ENCODE measurements around the gene NDUFAF8. TPM values are rescaled to one million over a fixed set of nuclear protein-coding genes. Genes with fewer than 3 reads are reported as not detected.
A peak's percentile ranks its signal among the peaks of the same experiment; 100 is the strongest.

The NDUFAF8 gene
- 10 to 100 TPM; 33.4 to 68.0 TPM for total RNA-seq

- peak; percentile 99 for ATAC-seq (replicated peaks)
- H3K9me3 Mint-ChIP-seq, result no peaks in the 10 kb centered on the region
- H3K27me3 Mint-ChIP-seq, result no peaks in the 10 kb centered on the region
- peaks cover 27% of the 10 kb centered on the region for H3K36me3 Mint-ChIP-seq (ENCODE audit: low read depth)
- peak within 1 kb of the TSS; percentile 83 for H3K4me3 Mint-ChIP-seq
- H3K27ac Mint-ChIP-seq, result peak within 1 kb of the TSS; percentile 84
- peaks cover 16% of the 10 kb centered on the region for H3K4me1 Mint-ChIP-seq
Measured at GRCh38 chr17:81238815-81239713, at the start of gene NDUFAF8, which contains the start of gene TEPSIN. TSS of gene NDUFAF8 (plus strand) at chr17:81239318. CDS start at chr17:81239364, 46 bp downstream. TSS of gene TEPSIN (minus strand) at chr17:81239055. CDS start at chr17:81239033, 22 bp downstream.

DNA sequence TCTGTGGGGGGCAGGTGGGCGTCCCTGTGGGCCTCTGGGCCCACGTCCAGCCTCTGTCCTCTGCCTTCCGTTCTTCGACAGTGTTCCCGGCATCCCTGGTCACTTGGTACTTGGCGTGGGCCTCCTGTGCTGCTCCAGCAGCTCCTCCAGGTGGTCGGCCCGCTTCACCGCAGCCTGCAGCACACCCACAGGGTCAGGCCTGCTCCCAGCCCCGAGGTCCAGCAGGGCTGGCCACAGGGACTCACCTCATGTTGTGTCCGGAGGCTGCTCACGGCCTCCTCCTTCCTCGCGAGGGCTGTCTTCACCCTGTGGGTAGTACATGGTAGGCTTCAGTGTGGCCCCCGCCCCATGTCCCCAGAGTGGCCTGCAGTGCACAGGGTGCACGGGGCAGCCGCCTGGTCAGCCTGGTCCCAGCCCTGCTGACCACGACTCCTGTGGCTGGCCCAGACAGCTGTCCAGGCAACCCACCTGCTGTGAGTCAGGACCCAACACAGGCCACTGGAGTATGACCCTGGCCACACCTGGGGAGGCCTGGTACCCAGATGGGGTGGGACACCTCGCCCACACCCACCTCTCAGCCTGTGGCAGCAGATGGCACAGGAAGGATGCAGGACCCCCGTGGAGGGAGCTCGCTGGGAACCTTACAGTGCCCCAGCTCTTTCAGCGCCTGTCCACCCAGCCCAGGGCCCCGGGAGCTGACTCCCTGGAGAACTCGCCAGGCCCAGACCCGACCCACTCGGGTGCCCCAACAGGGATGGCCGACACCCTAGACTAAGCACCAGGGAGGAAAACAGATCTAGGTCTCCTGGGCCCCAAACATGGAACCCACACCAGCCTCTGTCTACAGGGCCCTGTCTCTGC lies 49.2 kb upstream of the NDUFAF8 start:
- H3K9me3 Mint-ChIP-seq, result no peaks in the 10 kb centered on the region
- H3K4me3 Mint-ChIP-seq, result no peak overlapping the region
- no peaks in the 10 kb centered on the region for H3K36me3 Mint-ChIP-seq (ENCODE audit: low read depth)
- H3K27ac Mint-ChIP-seq, result no peak overlapping the region
- ATAC-seq (replicated peaks), result peak; percentile 14
- no peaks in the 10 kb centered on the region for H3K4me1 Mint-ChIP-seq
- H3K27me3 Mint-ChIP-seq, result no peaks in the 10 kb centered on the region

- no peaks in the 10 kb centered on the region for H3K9me3 Mint-ChIP-seq
- no peak for ATAC-seq (replicated peaks)
- H3K4me3 Mint-ChIP-seq, result no peak overlapping the region
- H3K27ac Mint-ChIP-seq, result no peak overlapping the region
- no peaks in the 10 kb centered on the region for H3K36me3 Mint-ChIP-seq (ENCODE audit: low read depth)
- H3K27me3 Mint-ChIP-seq, result no peaks in the 10 kb centered on the region
- no peaks in the 10 kb centered on the region for H3K4me1 Mint-ChIP-seq
Measured at GRCh38 chr17:81190591-81190990, 48.5 kb upstream of the NDUFAF8 start.

DNA sequence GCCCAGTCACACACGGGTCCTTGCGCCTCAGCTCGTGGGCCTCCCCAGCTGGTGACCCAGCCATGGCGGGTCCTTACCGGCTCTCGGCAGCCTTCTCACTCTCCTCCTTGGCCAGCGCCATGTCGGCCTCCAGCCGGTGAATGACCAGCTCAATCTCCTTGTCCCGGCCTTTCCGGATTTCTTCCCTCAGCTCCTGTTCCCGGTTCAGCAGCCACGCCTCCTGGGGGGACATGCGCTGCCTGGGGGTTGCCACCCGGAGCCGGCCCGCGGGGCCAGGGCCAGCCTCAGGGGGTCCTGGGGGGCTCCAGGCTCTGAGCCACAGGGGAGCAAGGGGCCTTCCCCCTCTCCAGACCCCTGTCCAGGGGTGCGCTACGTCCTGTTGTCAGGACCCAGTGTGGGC lies 48.0 kb upstream of the NDUFAF8 start:
- no peaks in the 10 kb centered on the region for H3K27me3 Mint-ChIP-seq
- H3K4me3 Mint-ChIP-seq, result no peak overlapping the region
- H3K27ac Mint-ChIP-seq, result no peak overlapping the region
- H3K36me3 Mint-ChIP-seq (ENCODE audit: low read depth), result no peaks in the 10 kb centered on the region
- no peaks in the 10 kb centered on the region for H3K9me3 Mint-ChIP-seq
- no peaks in the 10 kb centered on the region for H3K4me1 Mint-ChIP-seq
- ATAC-seq (replicated peaks), result no peak

DNA sequence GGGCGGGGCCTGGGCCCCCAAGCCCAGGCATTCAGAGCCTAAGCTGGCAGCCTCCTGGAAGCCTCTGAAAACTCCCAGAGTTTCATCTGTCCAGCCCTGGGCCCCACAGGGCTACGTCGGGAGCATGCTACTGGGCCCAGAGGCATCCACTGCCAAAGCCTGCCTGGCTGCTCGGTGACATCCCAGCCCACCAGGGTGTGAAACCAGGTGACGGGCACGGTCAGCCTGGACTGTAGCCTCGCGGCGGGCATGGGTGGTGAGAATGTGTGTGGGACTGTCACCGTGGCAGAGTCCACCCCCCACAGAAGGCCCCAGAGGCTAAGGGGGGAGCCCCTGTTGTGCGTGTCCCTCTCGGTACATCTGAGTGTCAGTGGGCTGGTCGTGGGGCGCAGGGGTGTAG lies 47.5 kb upstream of the NDUFAF8 start:
- ATAC-seq (replicated peaks), result no peak
- no peaks in the 10 kb centered on the region for H3K9me3 Mint-ChIP-seq
- H3K4me1 Mint-ChIP-seq, result no peaks in the 10 kb centered on the region
- no peak overlapping the region for H3K27ac Mint-ChIP-seq
- H3K36me3 Mint-ChIP-seq (ENCODE audit: low read depth), result no peaks in the 10 kb centered on the region
- no peaks in the 10 kb centered on the region for H3K27me3 Mint-ChIP-seq
- no peak overlapping the region for H3K4me3 Mint-ChIP-seq

GRCh38 chr17:81192386-81193050 lies 46.6 kb upstream of the NDUFAF8 start:
- H3K27ac Mint-ChIP-seq, result no peak overlapping the region
- ATAC-seq (replicated peaks), result no peak
- no peaks in the 10 kb centered on the region for H3K9me3 Mint-ChIP-seq
- H3K27me3 Mint-ChIP-seq, result no peaks in the 10 kb centered on the region
- no peaks in the 10 kb centered on the region for H3K4me1 Mint-ChIP-seq
- no peaks in the 10 kb centered on the region for H3K36me3 Mint-ChIP-seq (ENCODE audit: low read depth)
- no peak overlapping the region for H3K4me3 Mint-ChIP-seq

- no peak overlapping the region for H3K4me3 Mint-ChIP-seq
- H3K4me1 Mint-ChIP-seq, result no peaks in the 10 kb centered on the region
- ATAC-seq (replicated peaks), result no peak
- H3K36me3 Mint-ChIP-seq (ENCODE audit: low read depth), result no peaks in the 10 kb centered on the region
- no peak overlapping the region for H3K27ac Mint-ChIP-seq
- no peaks in the 10 kb centered on the region for H3K27me3 Mint-ChIP-seq
- H3K9me3 Mint-ChIP-seq, result no peaks in the 10 kb centered on the region
Measured at GRCh38 chr17:81193051-81193410, 46.1 kb upstream of the NDUFAF8 start.

DNA sequence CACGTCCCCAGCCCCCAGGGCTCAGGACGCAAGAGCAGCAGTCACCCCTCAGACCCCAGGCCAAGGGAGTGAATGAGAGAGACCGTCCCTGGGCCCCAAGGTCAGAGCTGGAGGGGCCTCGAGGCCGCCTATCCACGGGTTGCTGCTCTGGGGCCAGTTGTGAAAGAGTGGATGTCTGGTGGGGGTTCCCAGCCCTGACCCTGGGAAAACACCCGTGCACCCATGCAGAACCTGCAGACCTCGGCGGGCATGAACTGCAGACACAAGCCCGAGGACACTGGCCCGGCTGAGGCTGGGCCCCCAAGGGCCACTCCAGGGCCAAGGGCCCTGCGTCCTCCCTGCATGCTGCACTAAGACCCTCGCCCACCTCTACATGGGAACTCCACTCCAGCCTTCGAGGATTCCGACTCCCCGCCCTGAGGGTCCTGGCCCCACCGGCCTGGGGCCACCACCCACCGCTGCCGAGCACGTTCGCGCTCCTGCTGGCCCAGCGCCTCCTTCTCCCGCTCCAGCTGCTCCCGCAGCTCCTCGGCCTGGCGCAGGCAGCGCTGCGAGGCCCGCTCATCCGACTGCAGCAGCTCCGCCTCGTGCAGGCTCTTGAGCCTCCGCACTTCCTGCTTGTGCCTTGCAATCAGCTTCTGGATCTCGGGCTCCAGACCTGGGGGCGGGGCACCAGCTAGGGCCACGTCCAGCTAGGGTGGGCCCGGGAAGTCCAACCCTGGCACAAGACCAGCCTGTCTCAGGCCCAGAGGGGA lies 45.5 kb upstream of the NDUFAF8 start:
- Mint-ChIP-seq H3K27ac (no peak overlapping the region), H3K27me3 (no peaks in the 10 kb centered on the region), H3K9me3 (no peaks in the 10 kb centered on the region), H3K4me3 (no peak overlapping the region), H3K4me1 (no peaks in the 10 kb centered on the region), H3K36me3 (ENCODE audit: low read depth) (no peaks in the 10 kb centered on the region)
- no peak for ATAC-seq (replicated peaks)

DNA sequence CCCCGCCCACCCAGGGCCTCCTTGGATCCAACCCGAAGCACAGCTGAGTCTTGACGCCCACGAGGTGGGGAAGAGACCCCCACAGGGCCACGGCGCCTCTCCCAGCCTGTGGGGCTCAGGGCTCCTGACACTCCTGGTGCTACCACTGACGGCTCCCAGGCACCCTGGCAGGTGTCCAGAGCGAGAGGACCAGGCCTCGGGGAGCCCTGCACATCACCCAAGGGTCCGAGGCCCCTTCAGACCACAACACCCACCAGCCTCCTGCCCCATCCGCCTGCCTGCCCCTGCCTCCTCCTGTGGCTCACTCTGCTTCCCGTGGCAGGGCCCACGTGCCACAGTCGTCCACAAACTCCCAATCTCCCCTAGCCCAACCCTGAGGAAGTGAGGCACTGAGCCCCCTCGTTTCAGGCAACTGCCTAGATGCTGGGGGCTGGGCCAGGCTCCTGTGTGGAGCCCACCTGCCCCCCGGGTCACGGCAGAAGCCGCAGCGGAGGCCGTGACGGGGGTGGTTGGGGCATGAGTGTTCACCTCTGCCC lies 44.8 kb upstream of the NDUFAF8 start:
- H3K4me1 Mint-ChIP-seq, result no peaks in the 10 kb centered on the region
- no peak overlapping the region for H3K27ac Mint-ChIP-seq
- no peaks in the 10 kb centered on the region for H3K27me3 Mint-ChIP-seq
- H3K9me3 Mint-ChIP-seq, result no peaks in the 10 kb centered on the region
- no peaks in the 10 kb centered on the region for H3K36me3 Mint-ChIP-seq (ENCODE audit: low read depth)
- no peak for ATAC-seq (replicated peaks)
- no peak overlapping the region for H3K4me3 Mint-ChIP-seq

GRCh38 chr17:81194941-81195901 lies 43.9 kb upstream of the NDUFAF8 start:
- ATAC-seq (replicated peaks), result no peak
- no peaks in the 10 kb centered on the region for H3K9me3 Mint-ChIP-seq
- H3K4me1 Mint-ChIP-seq, result no peaks in the 10 kb centered on the region
- no peak overlapping the region for H3K27ac Mint-ChIP-seq
- no peaks in the 10 kb centered on the region for H3K27me3 Mint-ChIP-seq
- no peak overlapping the region for H3K4me3 Mint-ChIP-seq
- H3K36me3 Mint-ChIP-seq (ENCODE audit: low read depth), result no peaks in the 10 kb centered on the region

- Mint-ChIP-seq H3K27ac (no peak overlapping the region), H3K9me3 (no peaks in the 10 kb centered on the region), H3K4me1 (no peaks in the 10 kb centered on the region), H3K27me3 (no peaks in the 10 kb centered on the region), H3K36me3 (ENCODE audit: low read depth) (no peaks in the 10 kb centered on the region), H3K4me3 (no peak overlapping the region)
- ATAC-seq (replicated peaks), result no peak
Measured at GRCh38 chr17:81195941-81196495, 43.1 kb upstream of the NDUFAF8 start.

- H3K4me3 Mint-ChIP-seq, result no peak overlapping the region
- H3K27ac Mint-ChIP-seq, result no peak overlapping the region
- no peaks in the 10 kb centered on the region for H3K9me3 Mint-ChIP-seq
- ATAC-seq (replicated peaks), result no peak
- no peaks in the 10 kb centered on the region for H3K4me1 Mint-ChIP-seq
- no peaks in the 10 kb centered on the region for H3K36me3 Mint-ChIP-seq (ENCODE audit: low read depth)
- H3K27me3 Mint-ChIP-seq, result no peaks in the 10 kb centered on the region
Measured at GRCh38 chr17:81196505-81197408, 42.4 kb upstream of the NDUFAF8 start.

Data from activated T-helper 17 cell treated with anti-CD3 and anti-CD28 coated beads, Interleukin-2, amount 50 U/mL, for 72 hours (primary cell).